Stimulated activated CD8-positive, alpha-beta memory T cell treated with anti-CD3 and anti-CD28 coated beads, Interleukin-7, amount 100 ng/mL, for 48 hours (primary cell): ENCODE measurements around the gene PPCDC.

Experiments used
- DNase-seq, 2 donors: peaks; one replicate each; pipeline ENCODE4 v3.0.0-alpha.2; 2020; ENCODE audit warnings: low read depth in 1 of 2; ENCODE audit errors: extremely low read depth in 1 of 2

The PPCDC gene

GRCh38 chr15:75008629-75009326, 14.6 kb upstream of the PPCDC start:
- DNase-seq, result no peak

- no peak for DNase-seq
These were observed 7.0 kb upstream of the PPCDC start for GRCh38 chr15:75016431-75016830.

- DNase-seq, result no peak
These were observed 3.5 kb upstream of the PPCDC start for GRCh38 chr15:75019916-75020315.

- no peak for DNase-seq
These were observed 2.0 kb upstream of the PPCDC start for GRCh38 chr15:75021341-75021740.

GRCh38 chr15:75022783-75023180, 608 bp upstream of the PPCDC start:
- DNase-seq, result no peak

GRCh38 chr15:75023872-75024636, 664 bp downstream of the PPCDC start:
- DNase-seq, result no peak

- DNase-seq, result no peak
These were observed 1.7 kb downstream of the PPCDC start for GRCh38 chr15:75025107-75025506.

- no peak for DNase-seq
These were observed 2.3 kb downstream of the PPCDC start for GRCh38 chr15:75025548-75026260.

- DNase-seq, result no peak
These were observed 4.2 kb downstream of the PPCDC start for GRCh38 chr15:75027551-75027950.

- DNase-seq, result no peak
These were observed 5.6 kb downstream of the PPCDC start for GRCh38 chr15:75028991-75029377.

- peak; percentile 61 to 75 for DNase-seq
These were observed 6.1 kb downstream of the PPCDC start for GRCh38 chr15:75029378-75030022.

GRCh38 chr15:75030023-75030413, 6.6 kb downstream of the PPCDC start:
- DNase-seq, result no peak

GRCh38 chr15:75030424-75030823, 7.0 kb downstream of the PPCDC start:
- DNase-seq, result no peak

- no peak for DNase-seq
These were observed 8.5 kb downstream of the PPCDC start for GRCh38 chr15:75031848-75032247.

- no peak for DNase-seq
These were observed 9.0 kb downstream of the PPCDC start for GRCh38 chr15:75032395-75032794.

GRCh38 chr15:75033809-75034208, 10.4 kb downstream of the PPCDC start:
- no peak for DNase-seq

- DNase-seq, result no peak
These were observed 11.2 kb downstream of the PPCDC start for GRCh38 chr15:75034615-75035014.

- DNase-seq, result no peak
These were observed 12.8 kb downstream of the PPCDC start for GRCh38 chr15:75036212-75036616.

GRCh38 chr15:75037685-75038084, 14.3 kb downstream of the PPCDC start:
- DNase-seq, result no peak

GRCh38 chr15:75038231-75038630, 14.8 kb downstream of the PPCDC start:
- no peak for DNase-seq

- peak; percentile 64 for DNase-seq
These were observed 19.5 kb downstream of the PPCDC start for GRCh38 chr15:75042730-75043508.
